ENCODE data around the gene EOMES. TPM values are rescaled to one million over a fixed set of nuclear protein-coding genes. Genes with fewer than 3 reads are reported as not detected.

EOMES gene
- total RNA-seq, 1 donor from 2014 or later, result not detected

DNA sequence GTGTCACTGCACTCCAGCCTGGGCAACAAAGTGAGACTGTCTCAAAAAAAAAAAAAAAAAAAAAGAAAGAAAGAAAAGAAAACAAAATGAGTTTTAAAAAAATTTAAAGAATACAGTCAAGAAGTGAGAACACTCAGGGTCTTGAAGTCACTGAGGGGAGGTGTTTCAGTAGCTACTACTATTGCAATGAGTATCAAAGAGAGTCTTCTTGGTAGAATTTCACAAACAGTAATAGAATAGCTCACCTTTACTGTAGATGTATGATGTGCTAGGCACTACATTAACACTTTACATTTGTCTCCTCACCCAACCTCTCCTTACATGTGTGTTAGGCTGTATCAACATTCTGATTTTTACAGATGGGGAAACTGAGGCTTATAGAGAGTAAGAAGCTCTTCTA is 43.9 kb downstream of the EOMES start:
- TF ChIP-seq, protein P1, sequence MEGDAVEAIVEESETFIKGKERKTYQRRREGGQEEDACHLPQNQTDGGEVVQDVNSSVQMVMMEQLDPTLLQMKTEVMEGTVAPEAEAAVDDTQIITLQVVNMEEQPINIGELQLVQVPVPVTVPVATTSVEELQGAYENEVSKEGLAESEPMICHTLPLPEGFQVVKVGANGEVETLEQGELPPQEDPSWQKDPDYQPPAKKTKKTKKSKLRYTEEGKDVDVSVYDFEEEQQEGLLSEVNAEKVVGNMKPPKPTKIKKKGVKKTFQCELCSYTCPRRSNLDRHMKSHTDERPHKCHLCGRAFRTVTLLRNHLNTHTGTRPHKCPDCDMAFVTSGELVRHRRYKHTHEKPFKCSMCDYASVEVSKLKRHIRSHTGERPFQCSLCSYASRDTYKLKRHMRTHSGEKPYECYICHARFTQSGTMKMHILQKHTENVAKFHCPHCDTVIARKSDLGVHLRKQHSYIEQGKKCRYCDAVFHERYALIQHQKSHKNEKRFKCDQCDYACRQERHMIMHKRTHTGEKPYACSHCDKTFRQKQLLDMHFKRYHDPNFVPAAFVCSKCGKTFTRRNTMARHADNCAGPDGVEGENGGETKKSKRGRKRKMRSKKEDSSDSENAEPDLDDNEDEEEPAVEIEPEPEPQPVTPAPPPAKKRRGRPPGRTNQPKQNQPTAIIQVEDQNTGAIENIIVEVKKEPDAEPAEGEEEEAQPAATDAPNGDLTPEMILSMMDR (conservative IDR thresholded peaks at IDR 0.05), result no peak
- Mint-ChIP-seq H3K4me3 (no peak overlapping the region), H3K4me1 (ENCODE audit: unreplicated experiment) (peaks cover 6% of the 10 kb centered on the region), H3K9me3 (no peaks in the 10 kb centered on the region), H3K27me3 (no peaks in the 10 kb centered on the region), H3K27ac (no peak overlapping the region), H3K36me3 (no peaks in the 10 kb centered on the region)
- DNase-seq (ENCODE audit: extremely low spot score, unreplicated experiment), result no peak

DNA sequence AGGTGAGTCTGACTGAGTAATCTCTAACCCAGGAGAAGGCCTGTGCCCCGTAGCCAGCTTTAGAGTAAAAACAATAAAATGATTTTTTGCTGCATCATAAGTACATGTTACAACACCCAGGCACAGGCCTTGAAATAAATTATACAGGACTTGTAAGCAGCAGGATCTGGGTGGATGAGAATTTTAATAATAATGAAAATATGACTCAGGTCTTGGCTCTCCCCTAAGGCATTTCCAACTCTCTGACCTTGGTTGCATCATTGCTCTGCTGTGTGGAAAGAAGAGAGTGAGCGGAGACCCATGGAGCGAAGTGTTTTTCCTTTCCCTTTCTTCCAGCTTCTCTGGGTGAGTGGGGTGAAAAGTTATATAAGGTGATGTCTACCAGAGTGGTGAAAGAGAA is 44.6 kb downstream of the EOMES start:
- Mint-ChIP-seq H3K4me1 (ENCODE audit: unreplicated experiment) (peaks cover 6% of the 10 kb centered on the region), H3K27me3 (no peaks in the 10 kb centered on the region), H3K36me3 (no peaks in the 10 kb centered on the region), H3K9me3 (no peaks in the 10 kb centered on the region), H3K27ac (no peak overlapping the region), H3K4me3 (no peak overlapping the region)
- no peak for DNase-seq (ENCODE audit: extremely low spot score, unreplicated experiment)
- TF ChIP-seq, protein P1 (conservative IDR thresholded peaks at IDR 0.05), result no peak

DNA sequence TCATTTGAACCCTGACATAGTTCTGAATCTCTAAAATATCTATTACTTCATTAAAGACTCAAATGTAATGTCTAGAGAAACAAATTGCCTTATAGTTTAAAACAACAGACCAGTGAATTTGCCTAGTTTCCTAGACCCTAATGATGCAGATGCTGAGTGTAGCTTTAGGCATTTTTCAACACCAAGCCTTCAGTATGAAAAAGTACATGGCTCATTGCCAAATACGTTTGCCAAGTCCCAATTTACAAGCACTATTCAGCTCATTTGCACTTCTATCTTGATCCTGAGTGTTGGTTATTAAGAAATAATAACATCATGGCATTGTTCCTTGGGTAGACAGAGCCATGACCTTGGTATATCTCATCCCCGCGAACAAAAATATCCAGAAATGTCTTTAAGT is 46.8 kb downstream of the EOMES start:
- TF ChIP-seq, protein P1 (conservative IDR thresholded peaks at IDR 0.05), result no peak
- no peak overlapping the region for H3K4me3 Mint-ChIP-seq
- no peak for DNase-seq (ENCODE audit: extremely low spot score, unreplicated experiment)
- H3K27ac Mint-ChIP-seq, result no peak overlapping the region
- H3K9me3 Mint-ChIP-seq, result no peaks in the 10 kb centered on the region
- no peaks in the 10 kb centered on the region for H3K4me1 Mint-ChIP-seq (ENCODE audit: unreplicated experiment)
- H3K27me3 Mint-ChIP-seq, result no peaks in the 10 kb centered on the region
- H3K36me3 Mint-ChIP-seq, result no peaks in the 10 kb centered on the region

DNA sequence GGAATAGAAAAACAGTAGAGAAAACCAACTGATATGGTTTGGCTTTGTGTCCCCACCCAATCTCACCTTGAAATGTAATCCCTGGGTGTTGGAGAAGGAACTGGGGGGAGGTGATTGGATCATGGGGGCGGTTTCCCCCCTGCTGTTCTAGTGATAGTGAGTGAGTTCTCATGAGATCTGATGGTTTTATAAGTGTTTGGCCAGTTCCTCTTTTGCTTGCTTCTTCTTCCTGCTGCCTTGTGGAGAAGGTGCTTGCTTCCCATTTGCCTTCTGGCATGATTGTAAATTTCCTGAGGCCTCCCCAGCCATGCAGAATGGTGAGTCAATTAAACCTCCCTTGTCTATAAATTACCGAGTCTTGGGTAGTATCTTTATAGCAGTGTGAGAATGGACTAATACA is 48.4 kb downstream of the EOMES start:
- no peaks in the 10 kb centered on the region for H3K36me3 Mint-ChIP-seq
- no peaks in the 10 kb centered on the region for H3K27me3 Mint-ChIP-seq
- TF ChIP-seq, protein P1 (conservative IDR thresholded peaks at IDR 0.05), result no peak
- H3K27ac Mint-ChIP-seq, result no peak overlapping the region
- H3K4me3 Mint-ChIP-seq, result no peak overlapping the region
- H3K9me3 Mint-ChIP-seq, result no peaks in the 10 kb centered on the region
- DNase-seq (ENCODE audit: extremely low spot score, unreplicated experiment), result no peak
- no peaks in the 10 kb centered on the region for H3K4me1 Mint-ChIP-seq (ENCODE audit: unreplicated experiment)

DNA sequence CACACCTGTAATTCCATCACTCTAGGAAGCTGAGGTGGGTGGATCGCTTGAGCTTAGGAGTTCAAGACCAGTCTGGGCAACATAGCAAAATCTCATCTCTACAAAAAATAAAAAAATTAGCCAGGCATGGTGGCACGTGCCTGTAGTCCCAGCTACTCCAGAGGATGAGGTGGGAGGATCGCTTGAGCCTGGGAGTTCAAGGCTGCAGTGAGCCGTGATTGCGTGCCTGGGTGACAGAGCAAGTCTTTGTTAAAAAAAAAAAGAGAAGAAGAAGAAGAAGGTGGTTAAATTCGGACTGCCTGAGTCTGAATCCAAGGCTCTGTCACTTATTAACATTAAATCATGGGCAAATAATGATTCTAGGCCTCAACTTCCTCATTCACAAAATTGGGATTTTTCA is 51.0 kb downstream of the EOMES start:
- no peaks in the 10 kb centered on the region for H3K9me3 Mint-ChIP-seq

More for the DNA sequence above, 51.0 kb downstream of the EOMES start:
- Mint-ChIP-seq H3K4me3 (no peak overlapping the region), H3K27ac (no peak overlapping the region), H3K4me1 (ENCODE audit: unreplicated experiment) (peaks cover 6% of the 10 kb centered on the region), H3K36me3 (no peaks in the 10 kb centered on the region), H3K27me3 (no peaks in the 10 kb centered on the region)
- TF ChIP-seq, protein P1 (conservative IDR thresholded peaks at IDR 0.05), result no peak
- no peak for DNase-seq (ENCODE audit: extremely low spot score, unreplicated experiment)

Measured in type B pancreatic cell (in vitro differentiated cells).